Ovary (tissue), 9 donors: ENCODE results near the gene UNKL. TPM values are rescaled to one million over a fixed set of nuclear protein-coding genes. Genes with fewer than 3 reads are reported as not detected.
"Not testable (repeated sequence)": the region's sequence is repeated elsewhere in the genome, so short reads cannot be mapped to it uniquely, and the experiment has no call there.

ENCODE experiments used
- DNase-seq, 5 donors: peaks; one replicate each; pipeline ENCODE4 v3.0.0-alpha.2; 2019 to 2020
- H3K27ac ChIP-seq, 2 donors: fragments of 200-600 bp; one replicate each; pipeline versions ENCODE4 v1.5.1 to v1.8.0; 2019 to 2022
- H3K27me3 ChIP-seq: fragments of 200-600 bp; one replicate; pipeline ENCODE4 v1.8.0; 2022
- H3K36me3 ChIP-seq: fragments of 200-600 bp; sonication (generic); one replicate; pipeline ENCODE4 v1.5.1; 2019
- H3K4me1 ChIP-seq: one replicate; pipeline ENCODE4 v1.8.1; 2013; ENCODE audit warnings: mild to moderate bottlenecking, moderate library complexity; ENCODE audit not compliant: insufficient read depth
- H3K4me3 ChIP-seq: fragments of 200-600 bp; sonication (generic); one replicate; pipeline ENCODE4 v1.5.1; 2017
- H3K9me3 ChIP-seq, 2 donors: fragments of 200-600 bp in 1 of 2; sonication (generic) in 1 of 2; one replicate each; pipeline versions ENCODE4 v1.5.1 to v1.8.1; 2013 to 2019; ENCODE audit warnings: mild to moderate bottlenecking in 1 of 2, moderate library complexity in 1 of 2
- EP300 ChIP-seq: sonication (generic); formaldehyde crosslinking; IDR thresholded peaks from one replicate; pipeline ENCODE4 v1.6.1; 2017; ENCODE audit warnings: antibody characterized with exemption
- POLR2A ChIP-seq: fragments of 450-650 bp; IDR thresholded peaks from one replicate; pipeline ENCODE4 v1.6.1; 2017; ENCODE audit warnings: antibody characterized with exemption, mild to moderate bottlenecking, moderate library complexity
- WGBS, 3 donors: extraction: QIAGEN DNeasy Blood & Tissue Kit in 1 of 3; methylation state at CpG; one replicate each; pipeline versions ENCODE4 v1.1.5 to v1.1.7; 2013 to 2017; 5-methylcytosine and 5-hydroxymethylcytosine counted together
- intact Hi-C, 4 donors: fragments of 100-400 bp; cut with DNase I; formaldehyde crosslinking; loops; one replicate each; pipeline versions ENCODE4 v1.11.0 to v1.15.1; 2022 to 2023
- polyA plus RNA-seq, 2 donors: library from polyadenylated mRNA; stranded (reverse); fragments of 200-250 nt in 1 of 2; fragments of 350-450 nt in 1 of 2; fragmentation: Illumina TruSeq in 1 of 2; extraction: RNeasy Lipid Tissue Mini Kit (QIAGEN cat#74804) in 1 of 2; gene quantifications; one replicate each; pipeline ENCODE4 v1.2.3, GENCODE V29; 2013 to 2014
- total RNA-seq, 7 donors: library from RNA; depleted of rRNA in 2 of 7; stranded (reverse); fragments of >200 nt in 2 of 7; fragmentation: NEBNext Ultra II Directional in 3 of 7; extraction: Animal tissue kit (Norgen Biotek cat#: 25700) in 3 of 7; gene quantifications; one replicate each; pipeline versions ENCODE4 v1.1.0 to v1.2.4, GENCODE V29; 2016 to 2023
- TF ChIP-seq, protein P1 (sequence below), 3 donors: fragments of 450-650 bp in 2 of 3; fragments of 200-600 bp in 1 of 3; IDR thresholded peaks; one replicate each; pipeline versions ENCODE4 v1.5.1 to v1.8.0; 2016 to 2022; ENCODE audit warnings: antibody characterized with exemption in 3 of 3, mild to moderate bottlenecking in 1 of 3
- donor health status: DM: no; HTN: no; CAD: no; lungs with moderate emphysema.
- donor health status: DM: no; HTN: no; CAD: no.
- donor health status: Bipolar disorder and iron deficiency.
- donor health status: DM: yes; HTN: yes; CAD: no.
- donor health status: DM: no; HTN: no; CAD: no.
- donor health status: DM: yes; HTN: yes; CAD: no.

UNKL gene
- total and polyA plus RNA-seq, 9 donors: 7.0 to 44.8 (median 32.5) TPM

DNA sequence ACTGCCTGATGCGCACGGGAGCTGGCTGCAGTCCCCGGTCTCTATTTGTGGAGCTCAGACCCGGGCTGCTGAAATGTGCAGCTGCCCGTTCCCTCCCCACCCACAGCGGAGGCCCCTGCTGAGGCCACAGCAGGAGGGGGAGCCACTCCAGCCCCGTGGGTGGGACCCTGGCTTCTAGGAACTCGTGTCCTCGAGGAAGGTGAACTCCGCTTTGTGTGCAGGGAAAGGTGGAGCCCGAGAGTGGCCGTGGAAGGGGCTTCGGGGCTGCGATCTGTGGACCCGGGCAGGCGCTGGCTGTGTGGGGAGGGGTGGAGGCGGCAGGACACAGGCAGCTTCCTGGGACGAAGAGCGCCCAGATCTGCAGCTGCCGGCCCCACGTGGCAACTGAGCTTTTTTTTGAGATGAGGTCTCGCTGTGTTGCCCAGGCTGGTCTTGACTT lies 26.9 kb upstream of the UNKL start:
- WGBS, 3 donors: 54 to 69% (median 66%) methylated on average over 18 to 22 of the region's 22 CpGs
- Histone ChIP-seq H3K27me3 (no peaks in the 10 kb centered on the region), H3K36me3 (no peaks in the 10 kb centered on the region), H3K27ac (no peak overlapping the region), H3K4me1 (peaks cover 3% of the 10 kb centered on the region), H3K4me3 (no peak overlapping the region), H3K9me3 (no peaks in the 10 kb centered on the region)
- intact Hi-C loops: no loop called here
- TF ChIP-seq, protein P1, sequence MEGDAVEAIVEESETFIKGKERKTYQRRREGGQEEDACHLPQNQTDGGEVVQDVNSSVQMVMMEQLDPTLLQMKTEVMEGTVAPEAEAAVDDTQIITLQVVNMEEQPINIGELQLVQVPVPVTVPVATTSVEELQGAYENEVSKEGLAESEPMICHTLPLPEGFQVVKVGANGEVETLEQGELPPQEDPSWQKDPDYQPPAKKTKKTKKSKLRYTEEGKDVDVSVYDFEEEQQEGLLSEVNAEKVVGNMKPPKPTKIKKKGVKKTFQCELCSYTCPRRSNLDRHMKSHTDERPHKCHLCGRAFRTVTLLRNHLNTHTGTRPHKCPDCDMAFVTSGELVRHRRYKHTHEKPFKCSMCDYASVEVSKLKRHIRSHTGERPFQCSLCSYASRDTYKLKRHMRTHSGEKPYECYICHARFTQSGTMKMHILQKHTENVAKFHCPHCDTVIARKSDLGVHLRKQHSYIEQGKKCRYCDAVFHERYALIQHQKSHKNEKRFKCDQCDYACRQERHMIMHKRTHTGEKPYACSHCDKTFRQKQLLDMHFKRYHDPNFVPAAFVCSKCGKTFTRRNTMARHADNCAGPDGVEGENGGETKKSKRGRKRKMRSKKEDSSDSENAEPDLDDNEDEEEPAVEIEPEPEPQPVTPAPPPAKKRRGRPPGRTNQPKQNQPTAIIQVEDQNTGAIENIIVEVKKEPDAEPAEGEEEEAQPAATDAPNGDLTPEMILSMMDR (IDR thresholded peaks at IDR 0.05): no peak
- no peak for TF ChIP-seq POLR2A
- no peak for TF ChIP-seq EP300
- DNase-seq: no peak

DNA sequence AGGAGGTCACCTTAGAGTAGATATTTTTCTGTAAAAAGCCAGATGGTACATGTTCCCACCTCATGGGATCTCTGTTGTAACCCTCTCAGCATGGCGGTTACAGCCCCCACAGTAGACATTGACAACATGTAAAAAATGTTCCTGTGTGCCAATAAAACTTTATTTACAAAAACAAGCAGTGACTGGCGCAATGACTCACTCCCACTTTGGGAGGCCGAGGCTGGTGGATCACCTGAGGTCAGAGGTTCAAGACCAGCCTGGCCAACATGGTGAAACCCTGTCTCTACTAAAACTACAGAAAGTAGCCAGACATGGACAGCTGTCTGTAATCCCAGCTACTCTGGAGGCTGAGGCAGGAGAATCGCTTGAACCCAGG lies 25.2 kb upstream of the UNKL start:
- DNase-seq, intact Hi-C loops, H3K36me3 ChIP-seq, H3K4me1 ChIP-seq, H3K27me3 ChIP-seq, H3K27ac ChIP-seq, H3K4me3 ChIP-seq, H3K9me3 ChIP-seq: not testable (repeated sequence)
- WGBS, 3 donors: 89 to 95% (median 92%) methylated on average over 4 of the region's 4 CpGs

DNA sequence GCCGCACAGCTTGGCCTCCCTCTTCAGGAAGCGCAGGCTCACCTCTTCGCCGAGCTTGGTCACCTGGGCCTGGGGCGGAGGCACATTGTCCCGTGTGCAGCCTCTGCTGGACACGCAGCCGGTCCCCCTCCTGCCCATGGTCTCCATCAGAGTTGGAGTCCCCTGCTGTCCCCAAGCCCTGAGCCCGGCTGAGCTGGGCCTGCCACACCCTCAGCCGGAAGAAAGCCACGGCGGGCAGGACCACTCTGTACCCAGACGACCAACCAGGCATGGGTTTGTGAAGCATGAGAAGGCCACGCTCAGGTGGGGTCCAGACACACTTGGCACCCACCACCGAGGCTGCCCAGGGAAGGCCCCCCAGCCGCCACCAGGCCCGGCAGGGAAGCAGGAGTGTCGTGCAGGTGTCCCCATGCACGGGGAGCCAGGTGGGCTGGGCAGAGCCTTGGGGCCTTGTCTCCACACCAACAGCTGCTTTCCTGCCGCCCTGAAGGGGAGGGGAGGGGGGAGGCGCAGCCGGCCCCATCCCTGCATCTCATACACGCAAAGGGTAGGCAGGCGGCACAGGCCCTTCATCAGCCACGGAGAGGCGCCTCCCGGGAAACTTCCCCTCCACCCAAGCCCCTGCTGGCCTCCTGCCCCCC lies 24.7 kb upstream of the UNKL start:
- H3K4me1 ChIP-seq: peaks cover 3% of the 10 kb centered on the region
- intact Hi-C loops: no loop called here
- no peak for TF ChIP-seq POLR2A
- TF ChIP-seq, protein P1 (IDR thresholded peaks at IDR 0.05): no peak
- no peak for TF ChIP-seq EP300
- no peaks in the 10 kb centered on the region for H3K36me3 ChIP-seq
- H3K27ac ChIP-seq: no peak overlapping the region
- H3K9me3 ChIP-seq: no peaks in the 10 kb centered on the region
- H3K27me3 ChIP-seq: no peaks in the 10 kb centered on the region
- DNase-seq: no peak
- WGBS, 3 donors: 78 to 88% (median 86%) methylated on average over 25 to 27 of the region's 27 CpGs
- H3K4me3 ChIP-seq: no peak overlapping the region

DNA sequence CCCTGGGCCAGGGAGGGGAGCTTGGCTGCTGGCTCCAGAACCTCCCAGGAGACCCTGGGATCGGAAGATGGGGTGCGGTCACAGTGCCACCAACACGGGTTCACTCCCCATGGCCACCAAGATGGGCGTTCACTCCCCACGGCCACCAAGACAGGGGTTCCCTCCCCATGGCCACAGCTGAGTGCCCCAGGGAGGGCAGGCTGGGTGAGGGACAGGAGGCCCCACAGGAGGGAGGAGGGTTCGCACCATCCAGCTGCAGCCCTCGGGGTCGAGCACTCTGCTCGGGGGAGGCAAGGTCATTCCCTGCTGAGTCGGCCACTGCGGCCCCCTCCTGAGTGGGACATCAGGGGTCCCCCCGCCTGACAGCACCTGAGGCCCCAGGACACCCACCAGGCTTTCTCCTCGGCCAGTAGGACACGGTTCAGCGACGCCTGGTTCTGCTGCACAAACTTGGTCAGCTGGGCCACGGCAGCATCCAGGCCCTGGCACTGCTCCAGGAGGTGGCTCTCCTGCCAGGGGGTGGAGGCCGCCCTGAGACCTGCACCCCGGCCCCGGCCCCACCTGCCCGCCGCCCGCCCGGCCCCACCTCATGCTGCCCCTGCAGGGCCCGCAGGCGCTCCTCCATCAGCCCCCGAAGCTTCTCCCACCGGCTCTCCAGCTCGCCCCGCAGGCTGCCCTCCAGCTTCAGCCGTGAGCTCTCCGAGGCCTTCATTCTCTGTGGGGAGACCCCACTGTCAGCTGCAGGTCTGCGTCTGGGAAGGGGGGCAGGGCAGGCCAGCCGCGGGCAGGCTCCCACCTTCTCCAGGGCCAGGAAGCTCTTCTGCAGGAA lies 23.9 kb upstream of the UNKL start:
- no peaks in the 10 kb centered on the region for H3K9me3 ChIP-seq
- no peak overlapping the region for H3K27ac ChIP-seq
- no peaks in the 10 kb centered on the region for H3K4me1 ChIP-seq
- DNase-seq: no peak
- TF ChIP-seq POLR2A (no peak), EP300 (no peak)
- TF ChIP-seq, protein P1 (IDR thresholded peaks at IDR 0.05): no peak
- H3K4me3 ChIP-seq: no peak overlapping the region
- WGBS, 3 donors: 71 to 83% (median 77%) methylated on average over 29 to 35 of the region's 35 CpGs
- H3K36me3 ChIP-seq: no peaks in the 10 kb centered on the region
- H3K27me3 ChIP-seq: no peaks in the 10 kb centered on the region
- intact Hi-C loops: no loop called here

DNA sequence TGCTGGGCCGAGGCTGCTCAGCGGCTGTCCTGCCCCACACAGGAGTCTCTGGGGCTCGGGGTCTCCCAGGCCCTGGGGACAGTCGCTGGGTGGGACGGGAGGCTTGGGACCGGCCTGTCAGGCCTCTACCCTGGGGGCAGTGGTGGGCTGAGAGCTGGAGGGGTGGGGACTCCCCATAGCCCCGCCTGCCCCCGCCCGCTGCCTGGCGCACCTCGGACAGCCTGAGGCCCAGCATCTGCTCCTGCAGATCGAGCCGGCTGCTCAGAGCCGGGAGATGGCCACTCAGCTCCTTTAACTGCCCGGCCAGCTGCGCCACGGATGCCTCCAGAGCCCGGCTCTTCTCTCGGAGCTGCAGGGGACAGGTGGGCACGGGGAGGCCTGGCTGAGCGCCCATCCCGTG lies 23.1 kb upstream of the UNKL start:
- no peaks in the 10 kb centered on the region for H3K4me1 ChIP-seq
- intact Hi-C loops: no loop called here
- WGBS, 3 donors: 78 to 80% (median 80%) methylated on average over 16 to 22 of the region's 22 CpGs
- no peaks in the 10 kb centered on the region for H3K36me3 ChIP-seq
- TF ChIP-seq, protein P1 (IDR thresholded peaks at IDR 0.05): no peak
- no peak for TF ChIP-seq EP300
- TF ChIP-seq POLR2A: no peak
- no peaks in the 10 kb centered on the region for H3K27me3 ChIP-seq
- no peak overlapping the region for H3K27ac ChIP-seq
- no peak for DNase-seq
- no peaks in the 10 kb centered on the region for H3K9me3 ChIP-seq
- H3K4me3 ChIP-seq: no peak overlapping the region
